NAMALWA (cell line): Measurements from ENCODE around the gene ENO1.
"Not testable (repeated sequence)": the region's sequence is repeated elsewhere in the genome, so short reads cannot be mapped to it uniquely, and the experiment has no call there.

ENCODE experiments used
- DNase-seq: peaks from one replicate; pipeline ENCODE4 v3.0.0-alpha.2; 2015; ENCODE audit warnings: low spot score

The ENO1 gene

DNA sequence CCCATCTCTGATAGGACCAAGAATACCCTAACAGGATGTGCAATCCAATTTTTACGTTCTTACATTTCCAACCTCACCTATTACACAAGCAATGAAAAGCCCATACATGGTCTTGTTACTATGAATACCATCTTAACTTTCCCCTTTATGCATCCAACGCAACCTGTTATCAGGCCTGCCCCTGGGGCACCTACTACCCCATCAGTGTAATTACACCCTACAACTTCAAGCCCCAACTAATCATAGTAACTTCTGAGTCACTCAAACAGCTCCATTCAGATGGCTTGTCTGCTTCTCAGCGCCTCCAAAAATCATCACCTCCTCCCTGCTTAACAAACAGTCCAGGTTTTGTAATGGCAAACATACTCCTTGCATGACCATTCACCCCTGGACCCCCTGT is 18.3 kb upstream of the ENO1 start:
- DNase-seq: not testable (repeated sequence)

DNA sequence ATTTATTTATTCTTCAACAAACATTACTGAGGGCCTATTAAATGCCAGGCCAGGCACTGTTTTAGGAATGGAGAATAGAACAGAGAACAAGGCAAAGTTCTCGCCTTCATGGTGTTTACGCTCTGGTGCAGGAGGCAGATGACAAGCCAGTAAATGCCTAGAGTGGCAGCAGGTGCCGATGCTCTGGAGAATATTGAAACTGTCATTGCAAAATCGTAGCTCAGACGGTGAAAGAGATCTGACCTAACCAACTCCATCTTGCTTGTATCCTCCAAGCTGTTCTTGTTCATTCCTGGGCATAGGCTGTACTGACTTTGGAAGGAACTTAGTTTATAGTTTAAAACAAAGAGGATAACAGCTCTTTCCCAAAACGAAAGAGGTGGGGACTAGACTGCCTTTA is 13.5 kb upstream of the ENO1 start:
- no peak for DNase-seq

DNA sequence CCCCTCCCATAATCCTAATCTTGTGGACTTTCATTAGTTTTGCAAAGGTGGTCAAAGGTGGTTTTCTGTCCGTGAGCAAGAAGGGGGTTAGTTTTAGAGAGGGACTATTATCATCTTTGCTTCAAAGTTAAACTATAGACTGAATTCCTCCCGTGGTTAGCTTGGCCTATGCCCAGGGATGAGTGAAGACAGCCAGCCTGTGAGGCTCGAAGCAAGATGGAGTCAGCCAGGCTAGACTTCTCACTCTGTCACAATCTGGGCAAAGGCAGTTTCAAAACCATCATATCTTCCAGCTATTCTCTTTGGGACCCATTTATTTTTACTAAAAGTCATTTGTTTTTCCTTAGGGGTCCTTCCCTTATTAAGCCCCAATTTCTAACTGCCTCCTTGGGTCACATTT is 12.9 kb upstream of the ENO1 start:
- DNase-seq: no peak

DNA sequence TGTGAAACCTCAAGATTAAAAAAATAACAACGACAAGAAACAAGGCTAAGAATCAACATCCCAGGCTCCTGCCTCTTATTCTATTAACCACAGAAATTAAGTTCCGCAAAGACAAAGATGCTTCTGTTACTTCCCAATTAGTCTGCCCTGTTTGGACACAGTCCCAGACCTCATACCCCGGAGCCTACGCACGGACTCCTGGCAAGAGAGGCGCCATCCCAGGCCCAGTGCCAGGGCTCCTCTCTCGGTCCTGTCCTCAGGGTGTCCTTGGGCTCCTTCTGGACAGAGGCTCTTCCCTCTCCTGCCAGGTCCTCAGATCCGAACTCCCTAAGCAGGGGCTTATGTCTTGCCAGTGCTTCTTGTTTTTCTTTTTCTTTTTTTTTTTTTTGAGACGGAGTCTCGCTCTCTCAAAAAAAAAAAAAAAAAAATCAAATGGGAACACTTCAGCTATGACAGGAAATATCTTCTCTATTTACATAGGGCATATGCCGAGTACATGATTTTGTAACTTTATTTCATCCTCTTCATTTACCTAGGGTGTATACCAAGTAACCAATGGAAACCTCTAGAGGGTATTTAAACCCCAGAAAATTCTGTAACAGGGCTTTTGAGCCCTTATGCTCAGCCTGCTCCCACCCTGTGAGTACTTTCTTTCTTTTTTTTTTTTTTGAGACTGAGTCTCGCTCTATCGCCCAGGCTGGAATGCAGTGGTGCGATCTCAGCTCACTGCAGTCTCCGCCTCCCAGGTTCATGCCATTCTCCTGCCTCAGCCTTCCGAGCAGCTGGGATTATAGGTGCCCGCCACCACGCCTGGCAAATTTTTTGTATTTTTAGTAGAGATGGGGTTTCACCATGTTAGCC is 11.7 kb upstream of the ENO1 start:
- no peak for DNase-seq

DNA sequence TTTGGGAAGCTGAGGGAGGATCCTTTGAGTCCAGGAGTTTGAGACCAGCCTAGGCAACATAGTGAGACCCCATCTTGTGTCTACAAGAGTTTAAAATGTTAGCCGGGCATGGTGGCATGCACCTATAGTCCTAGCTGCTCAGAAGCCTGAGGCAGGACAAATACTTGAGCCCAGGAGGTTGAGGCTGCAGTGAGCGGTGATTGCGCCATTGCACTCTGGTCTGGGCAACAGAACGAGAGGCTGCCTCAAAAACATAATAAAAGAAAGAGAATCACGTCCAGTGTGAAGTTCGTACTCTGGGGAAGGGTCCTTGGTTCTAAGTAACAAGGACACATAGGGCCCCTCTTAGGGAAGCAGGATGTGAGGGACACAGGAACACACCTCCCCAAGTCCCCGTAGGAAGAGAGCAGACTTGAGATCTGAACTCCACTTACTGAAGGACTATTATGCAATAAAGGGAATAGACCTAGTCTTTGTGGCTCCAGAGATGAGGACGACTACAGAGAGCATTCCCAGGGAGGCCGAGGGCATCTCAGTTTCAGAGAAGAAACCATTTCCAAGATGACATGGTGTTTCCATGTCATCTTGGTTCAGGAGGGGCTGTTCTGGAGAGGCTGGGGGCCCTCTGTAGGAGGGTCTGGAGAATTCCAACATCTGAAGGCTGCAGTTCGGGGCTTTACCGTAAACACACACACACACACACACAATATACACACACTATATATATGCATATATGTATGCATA is 10.8 kb upstream of the ENO1 start:
- no peak for DNase-seq

DNA sequence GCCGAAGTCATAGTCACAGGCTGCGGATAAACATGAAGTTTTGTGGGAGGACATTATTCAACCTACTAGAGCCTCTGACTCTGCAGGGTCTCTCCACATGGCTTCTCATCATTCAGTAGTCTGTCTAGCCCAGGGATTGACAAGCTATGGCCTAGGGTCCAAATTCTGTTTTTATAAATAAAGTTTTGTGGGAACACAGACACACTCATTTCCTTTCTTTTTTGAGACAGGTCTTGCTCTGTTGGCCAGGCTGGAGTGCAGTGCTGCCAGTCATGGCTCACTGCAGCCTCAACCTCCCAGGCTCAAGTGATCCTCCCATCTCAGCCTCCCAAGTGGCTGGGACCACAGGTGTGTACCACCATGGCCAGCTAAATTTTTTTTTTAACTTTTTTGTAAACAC is 8.1 kb upstream of the ENO1 start:
- no peak for DNase-seq

DNA sequence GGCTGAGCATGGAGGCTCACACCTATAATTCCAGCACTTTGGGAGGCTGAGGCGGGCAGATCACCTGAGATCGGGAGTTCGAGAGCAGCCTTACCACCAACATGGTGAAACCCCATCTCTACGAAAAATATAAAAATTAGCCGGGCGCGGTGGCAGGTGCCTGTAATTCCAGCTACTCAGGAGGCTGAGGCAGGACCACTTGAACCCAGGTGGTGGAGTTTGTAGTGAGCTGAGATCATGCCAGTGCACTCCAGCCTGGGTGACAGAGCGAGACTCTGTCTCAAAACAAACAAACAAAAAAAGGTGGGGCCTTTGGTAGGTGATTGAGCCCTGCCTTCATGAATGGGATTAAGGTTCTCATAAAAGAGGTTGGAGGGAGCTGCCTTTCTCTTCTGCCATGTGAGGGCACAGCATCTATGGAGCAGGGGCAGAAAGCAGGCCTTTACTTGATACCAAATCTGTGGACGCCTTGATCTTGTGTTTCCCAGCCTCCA is 7.6 kb upstream of the ENO1 start:
- DNase-seq: not testable (repeated sequence)

DNA sequence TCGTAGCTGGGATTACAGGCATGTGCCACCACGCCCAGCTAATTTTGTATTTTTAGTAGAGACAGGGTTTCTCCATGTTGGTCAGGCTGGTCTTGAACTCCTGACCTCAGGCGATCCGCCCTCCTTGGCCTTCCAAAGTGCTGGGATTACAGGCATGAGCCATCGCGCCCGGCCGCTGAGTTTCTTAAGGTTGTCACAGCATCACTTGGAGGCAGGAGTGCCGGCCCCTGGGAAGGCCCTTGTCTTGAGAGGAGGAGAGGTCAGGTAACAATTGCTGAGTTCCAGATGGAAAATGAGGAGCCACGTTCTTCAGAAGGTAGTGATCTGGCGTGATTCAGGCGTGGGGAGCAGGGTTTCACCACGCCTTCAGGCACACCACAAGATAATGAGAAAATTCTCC is 5.6 kb upstream of the ENO1 start:
- not testable (repeated sequence) for DNase-seq

DNA sequence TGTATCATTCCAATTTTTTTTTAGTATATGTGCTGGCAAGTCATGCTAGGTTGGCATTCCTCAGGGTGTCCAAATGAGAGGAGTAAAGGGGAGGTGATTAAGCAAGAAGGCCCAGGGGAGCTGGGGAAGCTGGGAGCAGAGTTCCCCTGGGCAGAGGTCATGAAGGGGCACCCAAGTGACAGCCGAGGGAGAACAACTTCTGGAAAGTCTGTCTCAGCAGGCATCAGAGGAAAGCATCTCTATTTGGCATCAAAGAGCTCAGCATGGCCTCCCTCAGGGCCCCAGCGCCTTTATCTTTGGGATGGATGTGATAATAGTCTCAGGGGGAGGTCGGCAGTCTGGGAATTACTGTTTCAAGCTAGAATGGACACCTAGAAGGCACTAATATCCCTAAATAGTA is 5.0 kb upstream of the ENO1 start:
- DNase-seq: no peak

DNA sequence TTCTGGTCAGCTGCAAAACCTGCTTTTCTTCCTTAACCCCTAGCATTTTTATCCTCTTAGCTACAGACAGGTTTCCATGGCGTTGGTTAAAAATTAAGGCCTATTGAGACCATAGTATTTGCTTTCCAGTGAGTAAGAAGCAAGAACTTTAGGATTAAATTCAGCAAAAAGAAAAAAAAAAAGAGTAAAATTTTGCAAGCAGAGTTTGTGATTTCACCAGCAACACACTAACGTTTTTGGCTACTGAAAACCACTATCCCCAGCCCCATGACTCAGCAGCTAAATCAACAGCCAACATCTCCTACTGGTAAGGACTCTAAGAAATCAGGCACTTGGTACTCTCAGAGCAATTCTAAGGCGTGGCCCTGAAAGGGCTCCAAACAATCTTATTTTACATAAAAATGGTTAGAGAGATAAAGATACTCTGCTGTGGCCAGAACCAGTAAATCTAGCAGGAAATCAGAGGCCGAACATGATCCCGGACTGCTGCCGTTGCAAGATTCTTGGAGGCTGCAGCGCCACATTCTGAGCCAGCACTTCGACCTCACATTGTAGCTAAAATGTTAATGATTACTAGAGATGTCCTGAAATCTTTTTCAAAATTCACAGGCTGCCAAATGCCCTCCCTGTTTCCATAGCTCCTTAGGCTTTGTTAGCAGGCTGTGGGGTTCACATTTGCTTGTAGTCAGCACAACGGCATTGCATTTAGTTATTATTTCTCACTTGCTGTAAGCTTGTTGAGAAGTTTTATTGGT is 1.6 kb upstream of the ENO1 start:
- peak; percentile 66 for DNase-seq

DNA sequence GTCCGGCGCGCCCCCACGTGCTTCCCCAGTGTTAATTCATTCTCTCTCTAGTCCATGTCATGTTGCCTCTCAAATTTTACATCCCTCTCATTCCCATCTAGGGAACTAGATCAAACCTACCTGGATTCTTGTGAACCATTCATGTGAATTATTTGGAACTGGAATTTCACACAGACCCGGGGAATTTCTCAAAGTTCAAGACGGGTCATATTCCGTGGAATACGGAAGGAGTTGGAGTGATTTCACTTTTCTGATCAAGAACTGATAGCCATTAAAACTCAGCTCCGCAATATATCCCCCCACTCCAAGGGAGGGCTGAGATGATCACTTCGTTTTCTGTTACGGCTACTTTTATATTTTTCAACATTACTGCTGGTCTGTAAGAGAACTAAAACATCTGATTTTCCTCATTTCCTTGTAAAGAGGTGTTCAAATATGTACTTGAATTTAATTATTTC is 1.0 kb upstream of the ENO1 start:
- DNase-seq: no peak

DNA sequence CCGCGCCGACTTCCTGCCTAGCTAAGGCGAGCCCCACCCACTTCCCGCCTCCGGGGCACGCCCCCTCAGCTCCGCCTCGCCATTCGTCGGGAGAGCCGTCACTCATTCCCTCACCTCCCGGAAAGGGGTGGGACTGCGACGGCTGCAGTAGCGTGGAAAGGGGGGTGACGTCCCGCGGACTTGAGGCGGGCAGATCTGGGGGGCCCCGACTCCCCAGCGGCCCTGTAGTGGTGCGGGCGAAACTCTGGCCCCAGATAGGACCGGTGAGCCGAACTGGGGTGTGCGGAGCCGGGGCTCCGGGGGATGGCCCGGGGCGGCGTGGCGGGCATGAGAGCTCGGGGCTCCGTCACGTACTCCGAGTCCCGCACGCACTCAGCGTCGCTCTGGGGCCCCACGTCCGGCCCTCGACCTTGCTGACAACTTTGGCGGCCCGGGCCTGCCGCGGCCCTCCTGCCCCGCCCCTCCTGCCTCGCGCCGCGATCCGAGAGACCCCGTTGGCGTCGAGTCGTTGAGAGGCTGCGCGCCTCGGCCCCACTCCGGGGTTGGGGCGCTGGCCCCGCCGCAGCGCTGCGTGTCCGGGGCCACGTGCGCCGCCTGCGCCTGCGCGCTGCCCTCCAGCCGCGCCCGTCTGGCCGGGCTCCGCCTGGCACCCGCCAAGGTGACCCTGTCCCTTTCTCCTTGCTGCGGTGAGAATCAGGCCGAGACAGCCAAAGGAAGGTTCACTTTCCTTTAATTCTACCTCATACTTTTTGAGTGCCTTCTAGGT is 395 bp upstream of the ENO1 start:
- DNase-seq: peak; percentile 98

DNA sequence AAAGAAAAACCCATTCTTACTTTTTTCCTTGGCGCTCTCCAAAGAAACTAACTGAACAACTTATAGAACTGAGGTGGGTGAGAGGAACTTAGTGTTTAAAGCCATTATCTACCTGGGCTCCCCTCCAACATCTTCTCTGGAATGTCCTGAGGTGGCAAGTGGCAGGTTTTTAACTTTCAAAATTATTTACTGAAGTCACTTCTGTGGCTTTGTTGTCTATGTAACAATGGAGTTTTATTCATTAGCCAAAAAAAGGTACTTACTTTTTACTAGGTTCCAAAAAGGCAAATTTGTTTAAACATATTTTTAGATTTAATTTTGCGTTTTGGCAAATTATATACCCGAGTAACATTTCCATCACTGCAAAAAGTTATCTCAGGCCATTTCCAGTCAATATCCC is 2.4 kb downstream of the ENO1 start:
- DNase-seq: no peak

DNA sequence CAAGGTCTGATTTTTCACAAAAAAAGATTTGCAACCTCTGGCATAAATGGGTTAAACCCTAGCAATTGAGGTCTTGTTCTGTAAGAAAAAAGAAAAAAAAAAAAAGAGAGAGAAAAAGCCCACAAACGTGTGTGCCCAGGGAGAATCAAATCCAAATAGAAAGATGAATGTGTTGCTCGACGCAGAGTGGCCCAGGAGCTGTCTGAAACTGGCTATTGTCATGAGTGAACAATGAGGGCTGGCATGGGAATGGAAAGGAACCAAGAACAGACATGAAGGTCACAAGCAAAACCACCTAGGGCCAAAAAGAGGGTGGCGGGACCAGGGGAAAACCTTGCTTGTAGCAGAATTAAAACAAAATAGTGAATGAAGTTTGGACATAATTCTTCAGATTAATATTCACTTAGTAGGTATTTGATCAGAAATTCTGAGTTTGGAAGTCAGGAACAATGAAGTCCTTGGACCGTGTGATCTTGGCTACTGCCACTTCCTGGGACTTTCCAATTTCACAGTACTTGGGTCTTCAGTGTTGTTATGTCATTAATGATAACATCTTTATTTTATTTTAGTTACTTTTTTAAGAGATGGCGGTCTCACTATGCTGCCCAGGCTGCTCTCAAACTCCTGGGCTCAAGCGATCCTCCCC is 3.1 kb downstream of the ENO1 start:
- no peak for DNase-seq

DNA sequence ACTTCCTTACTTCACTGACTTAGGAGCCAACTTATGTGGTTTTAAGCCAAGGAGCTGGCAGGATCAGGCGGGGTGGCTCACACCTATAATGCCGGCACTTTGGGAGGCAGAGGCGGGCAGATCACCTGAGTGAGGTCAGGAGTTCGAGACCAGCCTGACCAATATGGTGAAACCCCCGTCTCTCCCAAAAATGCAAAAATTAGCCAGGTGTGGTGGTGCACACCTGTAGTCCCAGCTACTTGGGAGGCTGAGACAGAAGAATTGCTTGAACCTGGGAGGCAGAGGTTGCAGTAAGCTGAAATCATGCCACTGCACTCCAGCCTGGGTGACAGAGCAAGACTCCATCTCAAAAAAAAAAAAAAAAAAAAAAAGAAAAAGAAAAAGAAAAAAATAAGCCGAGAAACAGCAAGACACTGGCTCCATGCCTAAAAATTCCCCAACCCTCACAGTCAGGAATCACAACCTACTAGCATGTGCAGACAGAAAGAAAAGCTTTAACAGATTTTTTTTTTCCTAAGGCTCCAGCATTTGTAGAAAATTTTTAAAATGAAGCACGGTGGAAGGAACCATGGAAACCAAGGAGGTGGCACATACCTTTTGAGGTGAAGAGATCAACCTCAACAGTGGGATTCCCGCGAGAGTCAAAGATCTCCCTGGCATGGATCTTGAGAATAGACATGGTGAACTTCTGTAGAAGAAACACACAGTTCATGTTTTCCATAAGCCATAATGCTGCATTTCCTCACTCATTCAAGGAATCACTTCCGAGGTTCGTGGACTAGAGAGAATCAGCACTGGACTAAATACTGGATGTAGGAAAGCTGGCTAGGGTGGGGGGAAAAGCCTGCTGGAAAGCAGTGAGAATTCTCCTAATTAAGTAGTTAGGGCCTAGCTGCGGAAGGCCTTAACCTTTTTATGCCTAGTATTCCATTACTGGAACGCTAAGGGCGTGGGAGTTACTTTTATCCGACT is 4.0 kb downstream of the ENO1 start:
- no peak for DNase-seq

DNA sequence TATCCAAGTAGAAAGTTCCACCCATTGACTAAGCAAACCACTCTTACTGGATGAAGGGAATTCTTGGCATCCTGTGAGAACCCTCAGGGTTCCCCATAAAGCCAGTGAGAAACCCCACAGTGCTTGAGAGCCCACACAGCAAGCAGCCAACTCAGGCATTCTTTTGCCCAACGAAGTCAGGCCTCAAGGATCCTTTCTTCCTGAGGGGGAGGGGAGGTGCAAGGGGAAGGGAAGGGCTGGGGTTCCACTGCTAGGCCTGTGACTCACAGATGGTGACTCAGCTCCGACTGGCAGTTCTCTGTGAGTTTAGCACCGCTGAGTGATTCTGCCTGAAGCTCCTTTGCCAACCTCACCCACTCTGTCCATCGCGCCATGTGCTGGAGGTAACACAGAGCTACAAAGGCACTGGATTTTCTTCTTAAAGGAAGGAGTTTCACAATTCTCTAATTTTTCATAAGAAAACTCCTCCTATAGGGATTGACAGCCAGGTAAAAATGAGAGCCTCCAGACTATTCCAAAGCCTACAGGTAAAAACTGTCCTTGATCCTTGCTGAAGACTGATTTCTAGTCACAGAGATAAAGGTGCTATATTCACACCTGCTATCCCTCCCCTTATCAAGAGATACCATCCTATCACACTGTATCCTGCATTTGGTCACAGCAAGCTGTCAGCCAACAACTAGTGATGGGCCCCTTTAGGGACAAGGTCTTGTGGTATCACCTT is 4.8 kb downstream of the ENO1 start:
- DNase-seq: no peak

DNA sequence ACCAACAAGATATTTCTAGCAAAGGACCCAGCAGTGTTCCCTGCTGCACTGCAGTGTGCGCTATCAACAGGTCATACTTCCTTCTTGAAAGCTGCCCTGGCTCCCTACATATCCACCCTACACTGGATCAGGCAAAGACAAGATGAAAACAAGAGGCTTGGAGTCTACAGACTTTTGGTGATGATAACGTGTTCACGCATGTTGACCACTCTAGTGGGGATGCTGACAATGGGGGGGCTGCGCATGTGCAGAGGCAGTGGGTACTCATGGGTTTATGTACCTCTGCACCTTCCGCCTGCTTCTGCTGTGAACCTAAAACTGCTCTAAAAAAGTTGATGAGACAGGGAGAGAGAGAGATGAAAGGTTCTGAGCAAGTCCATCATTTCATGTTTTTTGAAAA is 5.5 kb downstream of the ENO1 start:
- no peak for DNase-seq

DNA sequence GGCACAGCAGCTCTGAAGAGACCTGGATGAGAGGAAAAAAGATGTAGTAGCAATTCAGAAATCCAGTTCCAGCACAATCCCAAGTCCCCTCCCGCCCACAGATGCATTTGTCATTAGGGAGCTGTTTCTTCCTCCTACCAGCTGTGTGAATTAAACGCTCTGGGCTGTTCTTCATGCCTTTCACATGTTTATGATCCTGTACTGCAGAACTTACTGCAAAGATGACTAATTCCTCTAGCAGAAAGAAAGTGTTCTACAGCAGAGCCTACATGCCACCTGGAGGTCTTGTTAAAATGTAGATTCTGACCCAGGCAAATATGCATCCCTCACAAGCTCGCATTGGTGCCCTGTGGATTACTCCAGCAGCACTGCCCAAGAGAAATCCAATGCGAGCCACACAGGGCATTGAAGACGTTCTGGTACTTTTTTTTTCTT is 6.5 kb downstream of the ENO1 start:
- no peak for DNase-seq

DNA sequence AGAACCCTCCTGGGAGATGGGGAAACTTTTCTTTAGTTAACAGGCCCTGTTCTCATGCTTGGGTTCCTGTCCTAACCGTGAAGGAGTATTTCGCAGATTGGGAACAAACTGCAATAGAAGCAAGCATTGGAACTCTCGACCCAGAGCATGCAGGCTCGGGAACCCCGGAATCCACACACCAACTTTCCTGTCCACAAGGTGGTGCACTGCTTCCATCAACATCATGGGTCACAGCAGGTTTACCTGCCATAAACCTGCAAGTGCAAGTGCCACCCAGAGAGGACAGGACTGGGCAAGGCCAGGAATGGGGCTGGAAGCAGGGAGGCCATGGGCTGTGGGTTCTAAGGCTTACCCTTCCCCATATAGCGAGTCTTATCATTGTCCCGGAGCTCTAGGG is 6.9 kb downstream of the ENO1 start:
- peak; percentile 33 for DNase-seq
